Nephron progenitor cell (in vitro differentiated cells): Measurements from ENCODE around the gene NCKAP5L.

Experiments used
- DNase-seq: peaks from one replicate; pipeline ENCODE4 v3.0.0; 2021
- H3K27ac Mint-ChIP-seq: 2 replicates; pipeline ENCODE4 v1.8.0; 2021; ENCODE audit warnings: mild to moderate bottlenecking, moderate library complexity, mixed read lengths
- H3K27me3 Mint-ChIP-seq: 2 replicates; pipeline ENCODE4 v1.8.0; 2021; ENCODE audit warnings: mild to moderate bottlenecking, low read depth, mixed read lengths; ENCODE audit not compliant: poor library complexity
- H3K36me3 Mint-ChIP-seq: 2 replicates; pipeline ENCODE4 v1.8.0; 2021; ENCODE audit warnings: low read depth, mixed read lengths
- H3K4me1 Mint-ChIP-seq: 2 replicates; pipeline ENCODE4 v1.8.0; 2021; ENCODE audit warnings: mixed read lengths
- H3K4me3 Mint-ChIP-seq: 2 replicates; pipeline ENCODE4 v1.8.0; 2021; ENCODE audit warnings: mild to moderate bottlenecking, moderate library complexity, mixed read lengths
- H3K9me3 Mint-ChIP-seq: 2 replicates; pipeline ENCODE4 v1.8.0; 2021; ENCODE audit warnings: mild to moderate bottlenecking, moderate library complexity, mixed read lengths
- CTCF ChIP-seq: fragments of 200-600 bp; sonication (generic); IDR thresholded peaks from 2 replicates; pipeline ENCODE4 v1.5.0; 2021; ENCODE audit warnings: antibody characterized with exemption

The NCKAP5L gene

DNA sequence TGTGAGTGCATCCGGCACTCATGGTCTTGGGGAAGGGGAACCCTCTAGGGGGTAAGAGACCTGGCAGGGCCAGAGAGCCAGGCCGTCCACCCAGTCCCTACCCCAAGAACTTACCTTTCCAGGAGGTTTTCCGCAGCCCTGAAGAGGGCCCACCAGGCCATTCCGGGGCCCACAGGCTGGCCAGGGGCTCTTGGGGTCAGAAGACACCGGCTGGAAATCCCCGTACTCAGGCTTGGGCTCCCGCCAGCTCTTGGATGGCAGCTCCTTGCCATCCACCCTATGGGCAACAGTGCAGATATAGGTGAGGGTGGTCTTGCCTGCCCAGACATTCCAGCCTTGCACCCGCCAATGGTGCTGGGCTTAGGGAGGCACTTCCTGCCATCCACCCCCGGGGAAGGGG is 34.6 kb downstream of the NCKAP5L start:
- Mint-ChIP-seq H3K27ac (no peak overlapping the region), H3K4me1 (peaks cover 17% of the 10 kb centered on the region), H3K4me3 (no peak overlapping the region), H3K9me3 (no peaks in the 10 kb centered on the region), H3K36me3 (peaks cover 13% of the 10 kb centered on the region), H3K27me3 (no peaks in the 10 kb centered on the region)
- no peak for DNase-seq
- TF ChIP-seq CTCF = no peak

GRCh38 chr12:49792976-49793580 is 35.1 kb downstream of the NCKAP5L start:
- no peak for DNase-seq
- peaks cover 2% of the 10 kb centered on the region for H3K27me3 Mint-ChIP-seq
- H3K27ac Mint-ChIP-seq = no peak overlapping the region
- H3K4me3 Mint-ChIP-seq = no peak overlapping the region
- H3K9me3 Mint-ChIP-seq = peaks cover under 1% of the 10 kb centered on the region
- TF ChIP-seq CTCF = no peak
- peaks cover 14% of the 10 kb centered on the region for H3K36me3 Mint-ChIP-seq
- H3K4me1 Mint-ChIP-seq = peaks cover 17% of the 10 kb centered on the region

DNA sequence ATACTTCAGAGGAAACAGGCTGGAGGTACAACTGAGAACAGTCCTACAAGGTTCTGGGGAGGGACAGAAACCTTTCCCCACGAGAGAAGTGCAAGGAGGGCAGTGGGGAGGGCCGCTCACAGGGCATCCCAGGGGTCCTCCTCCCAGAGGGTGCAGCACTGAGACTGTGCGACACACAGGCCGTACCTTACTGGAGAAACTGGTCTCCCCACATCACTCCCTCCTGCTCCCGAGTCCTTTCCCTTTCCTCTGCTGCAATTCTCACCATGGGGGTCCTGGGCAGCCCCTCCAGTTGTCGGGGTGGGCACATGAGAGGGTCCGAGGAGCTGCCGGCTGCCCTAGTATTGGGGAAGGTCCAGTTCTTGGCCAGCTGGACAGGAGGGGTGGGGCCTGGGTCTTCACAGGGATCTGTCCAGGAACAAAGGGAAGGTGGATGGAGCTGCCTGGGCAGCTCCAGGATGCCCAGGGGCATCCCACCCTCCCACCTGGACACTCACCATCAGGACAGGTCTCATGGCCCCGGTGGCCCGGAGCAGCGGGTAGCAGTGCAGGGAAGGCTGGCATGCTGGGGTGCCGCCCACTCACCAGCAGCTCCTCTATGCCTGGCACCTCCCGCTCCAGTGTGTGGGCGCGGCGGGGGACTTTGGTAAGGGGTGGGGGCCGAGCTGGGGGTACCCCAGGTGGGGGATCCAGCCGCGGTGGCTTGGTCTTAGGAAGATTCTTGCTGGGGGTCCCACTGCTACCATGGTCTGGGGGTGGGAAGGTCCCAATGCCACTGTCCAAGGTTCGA is 35.8 kb downstream of the NCKAP5L start:
- Mint-ChIP-seq H3K36me3 (peaks cover 21% of the 10 kb centered on the region), H3K27me3 (peaks cover 2% of the 10 kb centered on the region), H3K9me3 (peaks cover 7% of the 10 kb centered on the region), H3K27ac (no peak overlapping the region), H3K4me1 (peaks cover 17% of the 10 kb centered on the region), H3K4me3 (no peak overlapping the region)
- TF ChIP-seq CTCF = no peak
- DNase-seq = no peak

DNA sequence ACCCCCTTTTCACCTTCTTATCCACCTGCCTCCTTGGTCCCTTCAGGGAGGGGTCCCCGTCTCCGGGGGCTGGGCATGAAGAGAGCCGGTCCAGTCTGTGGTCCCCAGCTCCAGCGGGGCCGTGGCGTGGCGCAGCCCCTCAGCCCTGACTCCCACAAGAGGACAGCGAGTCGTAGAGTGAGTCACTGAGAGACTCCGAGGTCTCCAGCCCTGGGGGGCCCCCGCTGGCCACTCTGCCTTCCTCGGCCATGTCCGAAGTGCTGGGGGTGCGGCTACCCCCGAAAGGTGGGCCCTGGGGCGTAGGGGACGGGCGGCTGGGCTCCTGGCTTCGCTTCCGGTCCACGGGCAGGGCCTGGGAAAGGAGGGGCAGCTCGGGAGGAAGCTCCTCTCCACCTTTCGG is 36.5 kb downstream of the NCKAP5L start:
- Mint-ChIP-seq H3K27me3 (peaks cover 2% of the 10 kb centered on the region), H3K27ac (no peak overlapping the region), H3K4me1 (peaks cover 17% of the 10 kb centered on the region), H3K4me3 (no peak overlapping the region), H3K9me3 (peaks cover 8% of the 10 kb centered on the region), H3K36me3 (peaks cover 22% of the 10 kb centered on the region)
- no peak for TF ChIP-seq CTCF
- DNase-seq = no peak

GRCh38 chr12:49790741-49791555 is 37.3 kb downstream of the NCKAP5L start:
- no peak for TF ChIP-seq CTCF
- no peak for DNase-seq
- Mint-ChIP-seq H3K27me3 (peaks cover 2% of the 10 kb centered on the region), H3K9me3 (peaks cover 8% of the 10 kb centered on the region), H3K4me3 (peak overlapping the region; percentile 26), H3K4me1 (peaks cover 17% of the 10 kb centered on the region), H3K36me3 (peaks cover 22% of the 10 kb centered on the region), H3K27ac (peak overlapping the region; percentile 80)
